NCI-H146 treated with DMSO at 0.1 percent for 48 hours (cell line): ENCODE data around the gene AICDA.
"Not testable (repeated sequence)": the region's sequence is repeated elsewhere in the genome, so short reads cannot be mapped to it uniquely, and the experiment has no call there.

Experiments used
- DNase-seq: peaks from one replicate; lab custom pipeline; 2025; ENCODE audit not compliant: unreplicated experiment; lab: John Stamatoyannopoulos, UW

AICDA gene

GRCh38 chr12:8612629-8613028 lies at the start of gene AICDA:
Gene AICDA, minus strand, starts transcription at chr12:8612859. Its CDS starts 92 bp downstream, at chr12:8612767.
- DNase-seq = no peak

GRCh38 chr12:8661751-8662150 lies 49.1 kb upstream of the AICDA start:
- no peak for DNase-seq

GRCh38 chr12:8661016-8661415 lies 48.4 kb upstream of the AICDA start:
- no peak for DNase-seq

GRCh38 chr12:8658346-8658745 lies 45.7 kb upstream of the AICDA start:
- DNase-seq = no peak

- no peak for DNase-seq
These were observed 42.8 kb upstream of the AICDA start for GRCh38 chr12:8655421-8655820.

- DNase-seq = no peak
These were observed 36.0 kb upstream of the AICDA start for GRCh38 chr12:8648576-8649205.

- DNase-seq = no peak
These were observed 35.3 kb upstream of the AICDA start for GRCh38 chr12:8647968-8648367.

GRCh38 chr12:8644345-8645248 lies 31.9 kb upstream of the AICDA start:
- no peak for DNase-seq

GRCh38 chr12:8642775-8643174 lies 30.1 kb upstream of the AICDA start:
- no peak for DNase-seq

GRCh38 chr12:8639936-8640335 lies 27.3 kb upstream of the AICDA start:
- no peak for DNase-seq

GRCh38 chr12:8638951-8639350 lies 26.3 kb upstream of the AICDA start:
- DNase-seq = no peak

GRCh38 chr12:8637666-8638065 lies 25.0 kb upstream of the AICDA start:
- DNase-seq = no peak

- DNase-seq = no peak
These were observed 24.6 kb upstream of the AICDA start for GRCh38 chr12:8637244-8637643.

GRCh38 chr12:8636581-8636980 lies 23.9 kb upstream of the AICDA start:
- DNase-seq = no peak

- DNase-seq = not testable (repeated sequence)
These were observed 23.3 kb upstream of the AICDA start for GRCh38 chr12:8636007-8636346.

- DNase-seq = not testable (repeated sequence)
These were observed 22.8 kb upstream of the AICDA start for GRCh38 chr12:8635342-8636006.

- no peak for DNase-seq
These were observed 17.5 kb upstream of the AICDA start for GRCh38 chr12:8630131-8630530.

GRCh38 chr12:8629486-8630033 lies 16.9 kb upstream of the AICDA start:
- no peak for DNase-seq

- DNase-seq = no peak
These were observed 16.1 kb upstream of the AICDA start for GRCh38 chr12:8628731-8629130.

- DNase-seq = not testable (repeated sequence)
These were observed 12.1 kb upstream of the AICDA start for GRCh38 chr12:8624750-8625149.

- DNase-seq = no peak
These were observed 10.0 kb upstream of the AICDA start for GRCh38 chr12:8622646-8623045.

- DNase-seq = no peak
These were observed 2.5 kb upstream of the AICDA start for GRCh38 chr12:8615206-8615605.
